Right cardiac atrium (tissue), 5 donors: Measurements from ENCODE around the gene ADCY1. TPM values are rescaled to one million over a fixed set of nuclear protein-coding genes. Genes with fewer than 3 reads are reported as not detected.

ENCODE experiments used
- ATAC-seq, 2 donors: fragments of 200-7000 bp; cut with Tn5 transposase; one replicate each; pipeline versions ENCODE4 v1.8.0 to v1.9.1; 2020; ENCODE audit warnings: moderate library complexity in 2 of 2, mild to moderate bottlenecking in 1 of 2
- DNase-seq, 3 donors: peaks; one replicate each; pipeline ENCODE4 v3.0.0-alpha.2; 2020
- H3K27ac ChIP-seq: one replicate; pipeline ENCODE4 v1.5.1; 2013; ENCODE audit warnings: mild to moderate bottlenecking, low read length, control low read depth, moderate library complexity
- H3K27me3 ChIP-seq: one replicate; pipeline ENCODE4 v1.6.1; 2013; ENCODE audit not compliant: control insufficient read depth, insufficient read depth
- H3K4me1 ChIP-seq: one replicate; pipeline ENCODE4 v1.6.1; 2013; ENCODE audit warnings: low read length; ENCODE audit not compliant: control insufficient read depth, insufficient read depth
- H3K4me3 ChIP-seq: one replicate; pipeline ENCODE4 v1.5.1; 2013; ENCODE audit warnings: low read length, control low read depth
- H3K9me3 ChIP-seq: one replicate; pipeline ENCODE4 v1.6.1; 2013; ENCODE audit warnings: low read length; ENCODE audit not compliant: control insufficient read depth
- WGBS: extraction: QIAGEN DNeasy Blood & Tissue Kit; methylation state at CpG from one replicate; pipeline ENCODE4 v1.1.7; 2013; 5-methylcytosine and 5-hydroxymethylcytosine counted together
- intact Hi-C, 4 donors: fragments of 100-400 bp; cut with DNase I; formaldehyde crosslinking; loops; one replicate each; pipeline versions ENCODE4 v1.11.0 to v1.14.0; 2022 to 2023
- polyA plus RNA-seq: library from polyadenylated mRNA; stranded (reverse); fragments of 200-250 nt; gene quantifications from one replicate; pipeline ENCODE4 v1.2.3, GENCODE V29; 2013
- total RNA-seq, 4 donors: library from RNA; stranded (reverse); fragmentation: NEBNext Ultra II Directional; extraction: Animal tissue kit (Norgen Biotek cat#: 25700); gene quantifications; one replicate each; pipeline ENCODE4 v1.2.1, GENCODE V29; 2021
- donor health status: healthy with polysubstance abuse.
- donor health status: DM: no; HTN: yes; CAD: no.
- donor health status: DM: no; HTN: no; CAD: no.
- donor health status: DM: no; HTN: yes; CAD: no; lungs with severe emphysema.
- donor health status: DM: yes; HTN: yes; CAD: no.

The ADCY1 gene
- total and polyA plus RNA-seq, 5 donors, result 2.2 to 5.9 (median 4.3) TPM

DNA sequence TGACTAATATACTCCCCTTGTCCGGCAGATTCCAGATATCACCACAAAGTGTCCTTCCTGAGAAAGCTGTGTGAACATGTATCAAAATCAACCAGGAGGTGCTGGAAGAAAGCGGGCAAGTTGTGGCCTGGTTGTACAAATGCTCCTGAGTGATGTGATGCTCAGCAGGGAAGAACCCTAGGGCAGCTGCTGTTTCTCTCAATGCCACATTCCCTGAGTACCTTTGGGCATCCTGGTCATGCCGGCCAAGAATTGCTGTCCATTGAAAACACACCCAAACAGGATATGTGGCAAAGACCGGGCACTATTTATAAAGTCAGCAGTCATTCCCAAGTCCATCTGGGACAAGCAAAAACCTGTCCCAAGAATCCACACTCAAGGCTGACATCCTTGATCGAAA is 7.8 kb upstream of the ADCY1 start:
- Histone ChIP-seq H3K4me1 (peaks cover 11% of the 10 kb centered on the region), H3K9me3 (no peaks in the 10 kb centered on the region), H3K27ac (no peak overlapping the region), H3K27me3 (no peaks in the 10 kb centered on the region), H3K4me3 (no peak overlapping the region)
- ATAC-seq (no peak), DNase-seq (no peak)
- WGBS, result 91% methylated on average over 5 of the region's 5 CpGs
- intact Hi-C loops, result no loop called here

DNA sequence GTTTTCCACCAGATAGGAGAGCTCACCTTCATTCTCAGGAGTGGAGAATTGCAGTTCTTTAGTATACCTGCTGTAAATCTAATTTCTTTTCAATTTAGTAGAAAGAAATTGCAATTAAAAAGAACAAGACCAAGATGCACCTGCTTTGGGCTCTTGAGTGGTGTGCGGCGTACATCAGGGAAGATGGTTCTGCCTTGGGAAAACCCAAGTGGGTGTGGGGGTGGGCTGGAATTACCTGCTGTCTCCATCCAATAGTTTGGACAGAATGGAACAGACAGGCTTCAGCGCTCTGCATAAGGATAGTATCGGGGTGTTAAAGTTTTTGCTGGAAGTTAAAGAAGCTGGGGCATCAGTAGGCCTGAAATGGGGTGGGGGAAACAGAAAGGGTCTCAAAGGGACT is 7.2 kb upstream of the ADCY1 start:
- Histone ChIP-seq H3K9me3 (no peaks in the 10 kb centered on the region), H3K27ac (no peak overlapping the region), H3K4me1 (peaks cover 11% of the 10 kb centered on the region), H3K4me3 (no peak overlapping the region), H3K27me3 (no peaks in the 10 kb centered on the region)
- 94% methylated on average over 4 of the region's 4 CpGs for WGBS
- intact Hi-C loops, result no loop called here
- no peak for ATAC-seq
- DNase-seq, result no peak

DNA sequence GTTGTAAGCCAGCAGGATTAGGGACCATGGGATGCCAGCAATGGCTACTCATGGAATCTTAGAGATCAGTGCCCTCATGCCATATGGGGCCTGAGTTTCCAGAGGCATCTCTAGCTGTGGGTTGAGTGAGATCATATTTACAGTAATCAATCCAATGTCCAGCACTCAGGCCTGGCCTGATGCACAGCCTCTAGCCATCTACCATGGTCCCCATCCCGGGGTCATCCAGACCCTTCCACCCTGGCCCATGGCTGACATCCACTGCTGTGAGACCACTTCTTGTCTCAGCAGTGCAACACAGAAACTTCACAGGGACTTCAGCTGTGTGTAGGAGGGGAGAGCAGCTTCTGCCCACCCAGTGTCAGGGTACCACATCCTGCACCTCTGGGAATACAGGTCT is 6.5 kb upstream of the ADCY1 start:
- WGBS, result 92% methylated on average over 1 of the region's 1 CpG
- Histone ChIP-seq H3K4me3 (no peak overlapping the region), H3K27ac (no peak overlapping the region), H3K9me3 (no peaks in the 10 kb centered on the region), H3K4me1 (peaks cover 11% of the 10 kb centered on the region), H3K27me3 (no peaks in the 10 kb centered on the region)
- ATAC-seq (no peak), DNase-seq (no peak)
- intact Hi-C loops, result no loop called here

DNA sequence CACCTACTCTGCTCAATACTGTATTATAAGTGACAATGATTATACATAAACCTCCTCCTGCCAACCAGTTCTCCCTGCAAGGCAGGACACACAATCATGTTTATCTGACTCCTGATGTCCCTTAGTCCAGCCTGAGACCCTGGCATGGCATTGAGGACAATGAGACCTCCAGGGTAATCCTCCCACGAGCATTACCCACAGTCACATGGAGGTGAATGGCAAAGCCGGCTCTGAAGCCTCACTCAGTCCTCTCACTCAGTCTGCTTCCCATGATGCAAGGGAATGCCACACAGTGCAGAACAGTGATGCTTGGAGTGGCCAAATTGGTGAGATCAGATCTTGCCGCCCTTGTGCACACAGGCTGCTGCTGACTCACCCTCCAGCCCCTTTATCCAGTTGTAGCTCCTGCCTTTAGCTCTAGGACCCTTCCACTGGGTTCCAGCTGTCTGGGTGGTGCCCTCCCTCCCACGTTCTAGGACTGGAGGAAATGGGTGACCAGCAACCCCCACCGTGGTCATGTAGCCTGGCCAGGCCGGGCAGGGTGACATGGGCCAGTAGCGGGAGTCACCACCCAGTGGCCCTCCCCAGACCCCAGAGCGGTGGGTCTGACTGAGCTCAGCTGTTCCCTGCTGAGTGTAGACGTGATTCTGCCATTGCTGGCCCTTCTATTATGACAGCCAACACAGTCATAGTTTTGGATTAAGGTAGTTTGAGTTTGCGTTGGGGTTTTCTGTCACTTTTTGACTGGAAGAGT is 5.5 kb upstream of the ADCY1 start:
- no peaks in the 10 kb centered on the region for H3K27me3 ChIP-seq
- intact Hi-C loops, result no loop called here
- 85% methylated on average over 10 of the region's 10 CpGs for WGBS
- DNase-seq (no peak), ATAC-seq (no peak)
- no peak overlapping the region for H3K27ac ChIP-seq
- peaks cover 11% of the 10 kb centered on the region for H3K4me1 ChIP-seq
- no peak overlapping the region for H3K4me3 ChIP-seq
- no peaks in the 10 kb centered on the region for H3K9me3 ChIP-seq

DNA sequence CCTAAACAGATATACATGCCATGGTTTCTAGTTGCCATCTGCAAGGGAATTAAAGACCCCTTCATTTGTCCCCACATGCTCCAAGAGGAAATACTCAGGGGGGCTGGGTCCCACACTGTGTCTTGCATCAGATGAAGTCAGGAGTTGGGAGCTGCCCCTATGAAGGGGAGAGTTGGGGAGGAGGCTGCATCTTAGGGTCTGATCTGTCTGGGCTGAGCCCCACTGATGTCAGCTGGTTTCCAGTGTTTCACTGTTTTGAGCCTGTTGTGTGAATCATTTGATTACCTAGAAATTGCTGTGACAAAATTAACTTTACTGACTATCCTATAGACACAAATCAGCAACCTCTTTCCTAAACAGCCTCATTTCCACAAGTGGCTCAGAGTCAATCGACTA is 4.9 kb upstream of the ADCY1 start:
- 84% methylated on average over 1 of the region's 1 CpG for WGBS
- Histone ChIP-seq H3K27me3 (no peaks in the 10 kb centered on the region), H3K27ac (no peak overlapping the region), H3K4me1 (peaks cover 8% of the 10 kb centered on the region), H3K4me3 (no peak overlapping the region), H3K9me3 (no peaks in the 10 kb centered on the region)
- DNase-seq, result no peak
- no peak for ATAC-seq
- intact Hi-C loops, result no loop called here

DNA sequence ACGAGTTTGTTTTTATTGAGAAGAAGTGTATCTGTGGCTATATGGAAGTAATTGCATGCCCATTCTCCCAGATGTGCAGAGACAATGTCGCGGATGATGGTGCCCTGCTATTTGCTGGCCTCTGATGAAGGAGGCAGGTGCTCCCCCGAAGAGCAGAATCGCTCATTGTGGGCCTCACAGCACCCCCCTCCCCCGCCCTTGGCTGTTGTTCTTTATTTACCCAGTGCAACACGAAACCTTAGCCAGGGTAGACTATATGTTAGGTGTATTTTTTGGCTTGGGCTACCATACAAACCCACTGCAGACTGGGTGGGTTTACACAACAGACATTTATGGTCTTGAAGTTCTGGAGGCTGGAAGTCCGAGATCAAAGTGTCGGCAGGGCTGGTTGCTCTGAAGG is 3.4 kb upstream of the ADCY1 start:
- intact Hi-C loops, result no loop called here
- 86% methylated on average over 9 of the region's 9 CpGs for WGBS
- Histone ChIP-seq H3K4me1 (no peaks in the 10 kb centered on the region), H3K9me3 (no peaks in the 10 kb centered on the region), H3K4me3 (no peak overlapping the region), H3K27me3 (no peaks in the 10 kb centered on the region), H3K27ac (no peak overlapping the region)
- no peak for ATAC-seq
- DNase-seq, result no peak

DNA sequence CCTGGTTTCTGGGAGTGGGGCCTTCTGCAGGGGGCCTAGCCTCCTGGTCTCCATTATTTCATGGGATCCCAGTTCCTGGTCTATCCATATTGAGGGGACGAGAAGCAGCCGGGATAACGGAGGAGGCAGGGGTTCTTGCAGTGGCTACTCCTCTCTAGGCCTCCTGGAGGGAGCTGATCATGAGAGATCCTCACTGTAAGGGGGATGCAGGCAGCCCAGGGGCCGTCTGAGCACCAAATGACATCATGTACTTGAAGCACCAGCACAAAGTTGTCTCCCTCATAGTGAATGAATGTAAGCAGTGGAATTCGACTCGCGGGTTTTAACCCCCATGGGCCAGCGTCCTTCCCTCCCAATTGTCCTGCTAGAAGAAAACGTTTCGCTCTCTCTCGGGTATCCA is 964 bp upstream of the ADCY1 start:
- no peak for ATAC-seq
- H3K27ac ChIP-seq, result no peak overlapping the region
- no peaks in the 10 kb centered on the region for H3K4me1 ChIP-seq
- 66% methylated on average over 11 of the region's 11 CpGs for WGBS
- H3K4me3 ChIP-seq, result no peak overlapping the region
- intact Hi-C loops, result no loop called here
- H3K9me3 ChIP-seq, result no peaks in the 10 kb centered on the region
- no peaks in the 10 kb centered on the region for H3K27me3 ChIP-seq
- no peak for DNase-seq

DNA sequence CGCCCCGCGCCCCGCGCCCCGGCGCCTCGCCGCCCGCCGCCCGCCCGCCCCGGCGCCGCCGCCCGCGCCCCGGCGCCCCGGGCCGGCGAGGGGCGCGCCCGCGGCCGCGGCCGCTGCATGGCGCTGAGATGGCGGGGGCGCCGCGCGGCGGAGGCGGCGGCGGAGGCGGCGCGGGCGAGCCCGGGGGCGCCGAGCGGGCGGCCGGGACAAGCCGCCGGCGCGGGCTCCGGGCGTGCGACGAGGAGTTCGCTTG is 174 bp downstream of the ADCY1 start:
- H3K27ac ChIP-seq, result no peak overlapping the region
- ATAC-seq (no peak), DNase-seq (no peak)
- intact Hi-C loops, result no loop called here
- H3K4me3 ChIP-seq, result peak overlapping the region; percentile 86
- no peaks in the 10 kb centered on the region for H3K4me1 ChIP-seq
- under 1% methylated on average over 57 of the region's 60 CpGs for WGBS
- H3K27me3 ChIP-seq, result no peaks in the 10 kb centered on the region
- no peaks in the 10 kb centered on the region for H3K9me3 ChIP-seq

DNA sequence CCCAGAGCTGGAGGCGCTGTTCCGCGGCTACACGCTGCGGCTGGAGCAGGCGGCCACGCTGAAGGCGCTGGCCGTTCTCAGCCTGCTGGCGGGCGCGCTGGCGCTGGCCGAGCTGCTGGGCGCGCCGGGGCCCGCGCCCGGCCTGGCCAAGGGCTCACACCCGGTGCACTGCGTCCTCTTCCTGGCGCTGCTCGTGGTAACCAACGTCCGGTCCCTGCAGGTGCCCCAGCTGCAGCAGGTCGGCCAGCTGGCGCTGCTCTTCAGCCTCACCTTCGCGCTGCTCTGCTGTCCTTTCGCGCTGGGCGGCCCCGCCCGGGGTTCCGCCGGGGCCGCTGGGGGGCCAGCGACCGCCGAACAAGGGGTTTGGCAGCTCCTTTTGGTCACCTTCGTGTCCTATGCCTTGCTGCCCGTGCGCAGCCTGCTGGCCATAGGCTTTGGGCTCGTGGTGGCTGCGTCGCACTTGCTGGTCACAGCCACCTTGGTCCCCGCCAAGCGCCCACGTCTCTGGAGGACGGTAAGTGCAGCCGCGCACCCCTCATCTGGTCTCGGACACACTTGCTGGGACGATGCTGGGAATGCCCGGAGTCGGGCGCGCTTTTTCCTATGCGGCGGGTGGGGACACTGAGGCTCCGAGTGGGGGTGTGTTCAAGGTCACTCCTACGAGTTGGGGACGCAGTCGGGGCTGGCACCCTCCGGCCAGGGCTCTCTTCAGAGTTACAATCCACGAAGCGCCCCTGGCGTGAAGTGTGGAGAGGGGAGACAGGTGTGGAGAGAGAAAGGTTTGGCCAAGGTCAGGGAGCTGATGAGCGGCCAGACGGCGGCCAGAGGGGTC is 717 bp downstream of the ADCY1 start:
- no peaks in the 10 kb centered on the region for H3K4me1 ChIP-seq
- intact Hi-C loops, result no loop called here
- peak; percentile 67 to 74 for ATAC-seq

DNA sequence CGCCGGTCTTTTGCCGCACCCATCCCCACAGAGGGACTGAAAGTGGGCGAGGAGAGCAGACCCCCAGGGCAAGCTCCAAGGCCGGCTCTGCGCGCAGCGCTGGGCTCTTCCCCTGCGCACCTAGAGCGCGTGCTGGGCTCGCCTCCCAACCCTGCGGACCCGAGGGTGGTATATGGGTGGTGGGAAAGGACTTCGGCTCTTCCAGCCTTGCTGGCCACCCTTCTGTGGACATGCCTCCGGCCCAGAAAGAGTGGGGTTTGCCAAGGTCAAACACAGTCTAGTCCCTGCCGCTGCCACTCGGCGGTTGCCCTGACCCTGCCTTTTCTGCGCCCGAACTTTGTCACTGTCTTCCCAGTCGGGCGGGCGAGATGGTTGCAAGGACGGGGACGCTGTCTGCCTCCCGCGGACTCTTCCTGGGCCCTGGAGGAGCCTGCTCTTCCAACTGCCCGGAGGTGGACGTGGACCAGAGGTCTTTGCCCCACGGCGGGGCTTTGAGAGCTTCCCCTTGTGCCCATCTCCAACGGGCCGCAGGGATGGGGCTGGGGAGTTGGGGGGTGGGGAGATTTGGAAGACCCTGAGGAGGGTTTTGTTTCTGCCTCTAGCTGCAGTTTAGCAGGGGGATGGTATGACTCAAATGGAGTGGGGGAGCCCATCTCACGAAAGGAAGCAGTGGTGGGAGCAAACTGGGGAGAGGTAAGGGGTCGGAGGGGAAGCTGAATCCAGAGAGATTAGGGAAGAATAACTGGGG is 1.5 kb downstream of the ADCY1 start:
- H3K4me3 ChIP-seq, result peak overlapping the region; percentile 86
- ATAC-seq, result no peak
- no peaks in the 10 kb centered on the region for H3K4me1 ChIP-seq
- peak in 1 of 3 donors; percentile 58 for DNase-seq
- no peaks in the 10 kb centered on the region for H3K27me3 ChIP-seq
- no peak overlapping the region for H3K27ac ChIP-seq
- WGBS, result 14% methylated on average over 36 of the region's 36 CpGs
- H3K9me3 ChIP-seq, result no peaks in the 10 kb centered on the region
- intact Hi-C loops, result no loop called here

More for the DNA sequence above, 717 bp downstream of the ADCY1 start:
- under 1% methylated on average over 72 of the region's 72 CpGs for WGBS
- peak; percentile 57 to 79 (median 78) for DNase-seq
- no peaks in the 10 kb centered on the region for H3K9me3 ChIP-seq
- peak overlapping the region; percentile 86 for H3K4me3 ChIP-seq
- H3K27ac ChIP-seq, result no peak overlapping the region
- H3K27me3 ChIP-seq, result no peaks in the 10 kb centered on the region

DNA sequence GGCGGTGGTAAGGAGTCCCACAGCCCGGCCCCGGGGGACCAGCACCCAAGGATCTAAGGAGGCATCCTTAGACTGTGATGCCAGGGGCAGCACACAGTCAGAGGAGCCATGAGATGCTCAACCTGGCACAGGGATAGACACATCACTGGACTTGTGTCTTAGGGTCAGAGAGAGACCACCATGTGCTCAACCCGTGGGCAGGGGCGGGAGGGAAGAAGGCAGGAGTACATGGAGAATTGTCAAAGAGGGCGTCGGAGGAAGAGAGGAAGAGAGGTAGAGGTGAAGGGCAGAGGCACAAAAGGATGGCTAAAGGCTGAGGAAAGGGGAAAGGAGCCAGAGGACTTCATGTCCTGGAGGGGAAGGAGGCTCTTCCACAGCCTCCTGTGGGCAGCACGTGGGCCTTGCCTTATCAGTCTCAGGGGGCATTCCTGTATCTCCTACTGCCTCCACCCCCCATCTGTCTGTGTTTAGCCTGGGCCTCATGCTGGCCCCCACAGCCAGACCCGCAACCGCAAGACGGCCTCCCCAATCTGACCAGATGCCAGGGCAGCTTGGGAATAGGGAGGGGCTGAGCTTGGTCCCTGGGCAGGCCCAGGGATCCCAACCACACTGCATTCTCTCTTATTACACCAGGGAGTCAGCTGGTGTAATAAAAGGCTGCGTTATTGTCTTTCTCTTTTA is 2.2 kb downstream of the ADCY1 start:
- peak in 1 of 3 donors; percentile 50 for DNase-seq
- Histone ChIP-seq H3K9me3 (no peaks in the 10 kb centered on the region), H3K4me3 (no peak overlapping the region), H3K27me3 (no peaks in the 10 kb centered on the region), H3K27ac (no peak overlapping the region), H3K4me1 (no peaks in the 10 kb centered on the region)
- intact Hi-C loops, result no loop called here
- peak in 1 of 2 donors; percentile 8 for ATAC-seq
- 63% methylated on average over 12 of the region's 12 CpGs for WGBS
